SH-SY5Y (cell line): ENCODE measurements around the gene CHST11.

Experiments
- GATA2 ChIP-seq: IDR thresholded peaks from 2 replicates; pipeline ENCODE4 v1.6.1; 2011; ENCODE audit warnings: mild to moderate bottlenecking, low read depth, low read length
- GATA3 ChIP-seq: IDR thresholded peaks from 2 replicates; pipeline ENCODE4 v1.6.1; 2011; ENCODE audit warnings: low read depth, mild to moderate bottlenecking, low read length, moderate library complexity

GRCh38 chr12:104515899-104516298, 59.2 kb downstream of the CHST11 start:
- TF ChIP-seq GATA2 (no peak), GATA3 (no peak)
